ENCODE measurements around the gene C3.

DNA sequence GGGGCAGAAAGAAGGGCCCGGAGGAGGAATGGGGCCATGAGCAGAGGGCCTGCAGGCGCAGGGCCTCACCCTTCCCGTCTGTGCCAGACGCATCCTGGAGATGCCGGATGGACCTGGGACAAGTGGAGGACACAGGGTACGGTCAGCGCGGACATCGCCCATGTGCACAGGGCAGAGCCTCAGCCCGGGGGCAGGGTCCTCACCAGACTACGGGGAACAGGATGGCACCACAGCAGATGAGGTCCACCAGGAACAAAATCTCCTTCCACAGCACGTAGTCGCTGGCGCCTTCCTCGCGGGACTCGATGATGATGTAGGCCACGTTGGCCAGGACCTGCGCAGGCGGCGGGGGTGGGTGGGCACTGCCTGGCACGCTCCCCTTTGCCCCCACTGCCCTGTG is 11.4 kb upstream of the C3 start:
- TF ChIP-seq, protein P1, sequence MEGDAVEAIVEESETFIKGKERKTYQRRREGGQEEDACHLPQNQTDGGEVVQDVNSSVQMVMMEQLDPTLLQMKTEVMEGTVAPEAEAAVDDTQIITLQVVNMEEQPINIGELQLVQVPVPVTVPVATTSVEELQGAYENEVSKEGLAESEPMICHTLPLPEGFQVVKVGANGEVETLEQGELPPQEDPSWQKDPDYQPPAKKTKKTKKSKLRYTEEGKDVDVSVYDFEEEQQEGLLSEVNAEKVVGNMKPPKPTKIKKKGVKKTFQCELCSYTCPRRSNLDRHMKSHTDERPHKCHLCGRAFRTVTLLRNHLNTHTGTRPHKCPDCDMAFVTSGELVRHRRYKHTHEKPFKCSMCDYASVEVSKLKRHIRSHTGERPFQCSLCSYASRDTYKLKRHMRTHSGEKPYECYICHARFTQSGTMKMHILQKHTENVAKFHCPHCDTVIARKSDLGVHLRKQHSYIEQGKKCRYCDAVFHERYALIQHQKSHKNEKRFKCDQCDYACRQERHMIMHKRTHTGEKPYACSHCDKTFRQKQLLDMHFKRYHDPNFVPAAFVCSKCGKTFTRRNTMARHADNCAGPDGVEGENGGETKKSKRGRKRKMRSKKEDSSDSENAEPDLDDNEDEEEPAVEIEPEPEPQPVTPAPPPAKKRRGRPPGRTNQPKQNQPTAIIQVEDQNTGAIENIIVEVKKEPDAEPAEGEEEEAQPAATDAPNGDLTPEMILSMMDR (IDR thresholded peaks at IDR 0.05), result no peak
- TF ChIP-seq POLR2A (IDR thresholded peaks at IDR 0.05), result no peak
